Uterus (tissue), 2 donors: Measurements from ENCODE around the gene ITK.

Experiments
- POLR2A ChIP-seq, 2 donors: fragments of 450-650 bp; IDR thresholded peaks; one replicate each; pipeline ENCODE4 v1.6.1; 2016; ENCODE audit warnings: antibody characterized with exemption in 2 of 2, mild to moderate bottlenecking in 1 of 2, moderate library complexity in 1 of 2
- TF ChIP-seq, protein P1 (sequence below), 4 experiments: fragments of 200-600 bp in 2 of 4; fragments of 450-650 bp in 2 of 4; sonication (generic) in 2 of 4; IDR thresholded peaks; one replicate each; pipeline ENCODE4 v1.5.1; 2016 to 2019; ENCODE audit warnings: antibody characterized with exemption in 4 of 4, mild to moderate bottlenecking in 2 of 4, moderate library complexity in 1 of 4

DNA sequence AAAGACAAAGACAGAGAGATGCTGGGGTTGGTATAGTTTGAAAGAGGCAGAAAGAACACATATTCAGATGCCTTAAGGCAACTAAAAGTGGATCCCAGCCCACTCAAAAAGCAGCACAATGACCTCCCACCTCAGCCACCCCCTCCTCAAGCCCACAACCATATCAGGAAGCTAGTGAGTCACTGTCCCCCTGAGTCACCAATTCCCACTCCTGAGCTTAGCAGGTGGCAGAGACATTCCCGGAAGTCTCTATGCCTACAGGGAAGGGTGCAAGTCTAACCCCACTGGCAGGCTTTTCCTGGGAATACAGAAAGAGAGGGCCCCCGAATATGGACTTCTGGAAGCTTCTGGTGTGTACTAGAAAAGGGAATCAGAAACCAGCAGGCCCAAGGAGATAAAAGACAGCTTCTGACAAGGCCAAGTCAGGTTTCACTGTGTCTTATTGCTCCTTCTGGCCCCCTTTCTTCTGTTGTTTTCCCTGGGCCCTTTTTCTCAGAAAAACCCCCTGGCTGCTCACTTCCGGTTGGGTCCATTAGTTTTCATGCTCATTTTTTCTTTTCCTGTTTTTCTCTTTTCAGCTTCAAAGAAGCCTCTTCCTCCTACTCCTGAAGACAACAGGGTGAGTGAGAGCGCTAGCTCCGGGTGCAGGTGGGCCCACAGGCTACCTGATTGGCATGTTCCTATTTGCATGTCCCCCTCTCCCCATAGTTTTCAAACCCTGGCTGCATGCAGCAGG lies 36.8 kb downstream of the ITK start:
- TF ChIP-seq, protein P1, sequence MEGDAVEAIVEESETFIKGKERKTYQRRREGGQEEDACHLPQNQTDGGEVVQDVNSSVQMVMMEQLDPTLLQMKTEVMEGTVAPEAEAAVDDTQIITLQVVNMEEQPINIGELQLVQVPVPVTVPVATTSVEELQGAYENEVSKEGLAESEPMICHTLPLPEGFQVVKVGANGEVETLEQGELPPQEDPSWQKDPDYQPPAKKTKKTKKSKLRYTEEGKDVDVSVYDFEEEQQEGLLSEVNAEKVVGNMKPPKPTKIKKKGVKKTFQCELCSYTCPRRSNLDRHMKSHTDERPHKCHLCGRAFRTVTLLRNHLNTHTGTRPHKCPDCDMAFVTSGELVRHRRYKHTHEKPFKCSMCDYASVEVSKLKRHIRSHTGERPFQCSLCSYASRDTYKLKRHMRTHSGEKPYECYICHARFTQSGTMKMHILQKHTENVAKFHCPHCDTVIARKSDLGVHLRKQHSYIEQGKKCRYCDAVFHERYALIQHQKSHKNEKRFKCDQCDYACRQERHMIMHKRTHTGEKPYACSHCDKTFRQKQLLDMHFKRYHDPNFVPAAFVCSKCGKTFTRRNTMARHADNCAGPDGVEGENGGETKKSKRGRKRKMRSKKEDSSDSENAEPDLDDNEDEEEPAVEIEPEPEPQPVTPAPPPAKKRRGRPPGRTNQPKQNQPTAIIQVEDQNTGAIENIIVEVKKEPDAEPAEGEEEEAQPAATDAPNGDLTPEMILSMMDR (IDR thresholded peaks at IDR 0.05): no peak
- TF ChIP-seq POLR2A (IDR thresholded peaks at IDR 0.05): no peak
